MM.1S (cell line): ENCODE data around the gene CYP17A1.

ENCODE experiments used
- DNase-seq: peaks from one replicate; pipeline ENCODE4 v3.0.0-alpha.2; 2015
- H2AFZ ChIP-seq: fragments of 300-600 bp; sonication (generic); 2 replicates; pipeline ENCODE4 v1.6.0; 2016; ENCODE audit warnings: antibody characterized with exemption, low read length
- H3F3A ChIP-seq: fragments of 300-600 bp; sonication (generic); 2 replicates; pipeline ENCODE4 v1.6.1; 2016; ENCODE audit warnings: mild to moderate bottlenecking, antibody characterized with exemption, low read length, moderate library complexity, mixed read lengths; ENCODE audit not compliant: insufficient read depth
- H3K27ac ChIP-seq: fragments of 300-600 bp; sonication (generic); 2 replicates; pipeline ENCODE4 v1.5.1; 2016; ENCODE audit warnings: mild to moderate bottlenecking, low read length
- H3K27me3 ChIP-seq: fragments of 300-600 bp; sonication (generic); replicated peaks from 2 replicates; pipeline ENCODE4 v1.6.0; 2016; ENCODE audit warnings: low read length; ENCODE audit not compliant: insufficient read depth
- H3K36me3 ChIP-seq: fragments of 300-600 bp; sonication (generic); replicated peaks from 2 replicates; pipeline ENCODE4 v1.6.1; 2016; ENCODE audit warnings: mild to moderate bottlenecking, low read length, mixed read lengths; ENCODE audit not compliant: insufficient read depth
- H3K4me1 ChIP-seq: fragments of 300-600 bp; sonication (generic); 2 replicates; pipeline ENCODE4 v1.6.1; 2016; ENCODE audit warnings: low read length, mixed read lengths
- H3K4me2 ChIP-seq: fragments of 300-600 bp; sonication (generic); 2 replicates; pipeline ENCODE4 v1.6.0; 2016; ENCODE audit warnings: low read depth, low read length
- H3K4me3 ChIP-seq: fragments of 300-600 bp; sonication (generic); 2 replicates; pipeline ENCODE4 v1.5.1; 2016; ENCODE audit warnings: low read length, mixed read lengths
- H3K79me2 ChIP-seq: fragments of 300-600 bp; sonication (generic); 2 replicates; pipeline ENCODE4 v1.6.1; 2016; ENCODE audit warnings: mixed run types, low read length, mixed read lengths
- H3K9ac ChIP-seq: fragments of 300-600 bp; sonication (generic); 2 replicates; pipeline ENCODE4 v1.6.1; 2016; ENCODE audit warnings: low read length, mixed read lengths
- H3K9me2 ChIP-seq: fragments of 300-600 bp; sonication (generic); replicated peaks from 2 replicates; pipeline ENCODE4 v1.6.1; 2016; ENCODE audit warnings: mild to moderate bottlenecking, low read length, mixed read lengths; ENCODE audit not compliant: insufficient read depth
- H3K9me3 ChIP-seq: fragments of 300-600 bp; sonication (generic); replicated peaks from 2 replicates; pipeline ENCODE4 v1.6.1; 2016; ENCODE audit warnings: mild to moderate bottlenecking, low read length, mixed read lengths; ENCODE audit not compliant: insufficient read depth
- H4K20me1 ChIP-seq: fragments of 300-600 bp; sonication (generic); 2 replicates; pipeline ENCODE4 v1.6.1; 2016; ENCODE audit warnings: mild to moderate bottlenecking, low read length, moderate library complexity, mixed read lengths; ENCODE audit not compliant: insufficient read depth
- EZH2 ChIP-seq: fragments of 300-600 bp; sonication (generic); optimal IDR thresholded peaks from 2 replicates; pipeline ENCODE3; 2017; ENCODE audit warnings: low read depth, mild to moderate bottlenecking, antibody characterized with exemption, low read length, mixed read lengths
- EZH2phosphoT487 ChIP-seq: fragments of 300-600 bp; sonication (generic); IDR thresholded peaks from 2 replicates; pipeline ENCODE4 v1.6.1; 2018; ENCODE audit warnings: antibody characterized with exemption, low read length
- TF ChIP-seq, protein P1 (sequence below): fragments of 300-600 bp; sonication (generic); IDR thresholded peaks from 2 replicates; pipeline ENCODE4 v1.5.1; 2016; ENCODE audit warnings: antibody characterized with exemption, low read length, mixed read lengths

Gene CYP17A1

DNA sequence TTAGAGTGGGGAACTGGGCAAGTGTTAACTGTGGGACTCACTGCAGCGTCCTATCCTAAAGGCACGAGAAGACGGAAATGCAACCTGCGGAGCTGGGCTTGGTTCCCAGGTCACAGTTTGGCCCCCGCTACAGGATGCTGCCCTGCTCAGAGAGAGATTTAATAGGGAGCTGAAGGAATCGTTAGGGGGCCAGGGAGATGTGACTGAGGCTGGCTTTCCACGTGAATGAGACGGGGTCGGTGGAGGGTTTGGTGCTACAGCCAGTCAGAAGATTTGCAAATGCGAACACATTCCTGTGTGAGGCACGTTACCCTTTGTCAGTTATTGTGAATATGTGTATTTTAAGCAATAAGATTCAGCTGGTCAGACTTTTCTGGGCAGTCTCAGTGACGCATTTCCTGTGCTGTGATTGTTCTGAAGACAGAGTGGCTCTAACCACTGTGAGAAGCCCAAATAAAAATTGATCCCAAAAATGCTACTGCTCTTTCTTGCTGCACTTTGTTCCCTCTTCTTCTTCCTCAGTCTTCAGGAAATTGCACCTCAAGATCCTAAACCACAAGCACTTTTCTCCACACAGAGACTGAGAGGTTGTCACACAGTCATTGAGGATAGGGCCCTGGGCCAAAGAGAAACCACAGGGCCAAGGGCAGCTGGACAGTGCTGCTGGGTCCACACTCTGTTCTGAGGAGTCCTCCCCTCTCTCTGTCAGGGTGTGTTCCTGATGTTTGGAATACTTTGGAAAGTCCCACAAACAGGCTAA is 21.2 kb downstream of the CYP17A1 start:
- no peak overlapping the region for H2AFZ ChIP-seq
- no peak overlapping the region for H3K4me2 ChIP-seq
- H3K79me2 ChIP-seq, result no peaks in the 10 kb centered on the region
- no peaks in the 10 kb centered on the region for H3K9me3 ChIP-seq
- no peaks in the 10 kb centered on the region for H4K20me1 ChIP-seq
- no peaks in the 10 kb centered on the region for H3K36me3 ChIP-seq
- TF ChIP-seq EZH2phosphoT487, result no peak
- TF ChIP-seq EZH2, result no peak
- TF ChIP-seq, protein P1, sequence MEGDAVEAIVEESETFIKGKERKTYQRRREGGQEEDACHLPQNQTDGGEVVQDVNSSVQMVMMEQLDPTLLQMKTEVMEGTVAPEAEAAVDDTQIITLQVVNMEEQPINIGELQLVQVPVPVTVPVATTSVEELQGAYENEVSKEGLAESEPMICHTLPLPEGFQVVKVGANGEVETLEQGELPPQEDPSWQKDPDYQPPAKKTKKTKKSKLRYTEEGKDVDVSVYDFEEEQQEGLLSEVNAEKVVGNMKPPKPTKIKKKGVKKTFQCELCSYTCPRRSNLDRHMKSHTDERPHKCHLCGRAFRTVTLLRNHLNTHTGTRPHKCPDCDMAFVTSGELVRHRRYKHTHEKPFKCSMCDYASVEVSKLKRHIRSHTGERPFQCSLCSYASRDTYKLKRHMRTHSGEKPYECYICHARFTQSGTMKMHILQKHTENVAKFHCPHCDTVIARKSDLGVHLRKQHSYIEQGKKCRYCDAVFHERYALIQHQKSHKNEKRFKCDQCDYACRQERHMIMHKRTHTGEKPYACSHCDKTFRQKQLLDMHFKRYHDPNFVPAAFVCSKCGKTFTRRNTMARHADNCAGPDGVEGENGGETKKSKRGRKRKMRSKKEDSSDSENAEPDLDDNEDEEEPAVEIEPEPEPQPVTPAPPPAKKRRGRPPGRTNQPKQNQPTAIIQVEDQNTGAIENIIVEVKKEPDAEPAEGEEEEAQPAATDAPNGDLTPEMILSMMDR, result no peak
- H3K4me1 ChIP-seq, result no peaks in the 10 kb centered on the region
- DNase-seq, result no peak
- no peaks in the 10 kb centered on the region for H3K27me3 ChIP-seq
- no peak overlapping the region for H3K9ac ChIP-seq
- H3K4me3 ChIP-seq, result no peak overlapping the region
- no peaks in the 10 kb centered on the region for H3F3A ChIP-seq
- no peak overlapping the region for H3K27ac ChIP-seq
- H3K9me2 ChIP-seq, result no peaks in the 10 kb centered on the region

DNA sequence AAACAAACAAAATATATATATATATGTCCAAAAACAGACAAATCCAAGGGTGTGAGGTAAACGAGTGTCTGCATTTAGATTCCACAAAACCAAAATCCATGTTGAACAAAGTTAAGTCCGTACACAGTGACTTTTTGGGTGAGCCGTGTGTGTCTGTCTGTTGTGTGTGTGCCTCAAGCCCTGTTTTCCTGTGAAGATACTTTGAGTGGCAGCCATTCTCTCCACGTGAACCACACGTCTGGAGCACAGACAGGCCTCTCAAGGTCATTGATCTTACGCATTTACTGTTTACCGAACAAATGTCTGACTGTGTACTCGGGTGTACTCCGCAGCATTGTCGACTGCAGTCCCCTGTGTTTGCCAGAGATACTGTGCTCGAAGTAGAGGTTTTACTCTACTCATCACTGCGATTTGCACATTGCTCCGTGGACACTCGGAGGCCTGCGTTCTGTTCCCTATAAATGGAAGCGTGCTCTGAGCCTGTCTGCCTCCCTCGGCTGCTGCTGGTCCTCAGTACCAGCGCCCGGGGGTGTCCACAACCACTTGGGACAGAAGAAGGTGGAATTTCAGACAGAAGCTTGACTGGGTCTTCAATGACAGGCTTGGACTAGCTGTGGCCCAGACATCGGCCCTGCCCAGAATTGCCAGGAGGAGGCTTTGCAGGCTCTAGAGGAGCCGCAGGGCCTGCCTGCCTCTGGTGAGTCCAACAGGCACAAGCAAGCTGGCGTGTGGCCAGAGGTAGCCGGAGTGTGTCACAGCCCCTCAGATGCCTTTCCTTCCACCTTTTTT is 22.1 kb downstream of the CYP17A1 start:
- no peak overlapping the region for H3K9ac ChIP-seq
- TF ChIP-seq EZH2phosphoT487 (no peak), EZH2 (no peak)
- TF ChIP-seq, protein P1, result no peak

DNA sequence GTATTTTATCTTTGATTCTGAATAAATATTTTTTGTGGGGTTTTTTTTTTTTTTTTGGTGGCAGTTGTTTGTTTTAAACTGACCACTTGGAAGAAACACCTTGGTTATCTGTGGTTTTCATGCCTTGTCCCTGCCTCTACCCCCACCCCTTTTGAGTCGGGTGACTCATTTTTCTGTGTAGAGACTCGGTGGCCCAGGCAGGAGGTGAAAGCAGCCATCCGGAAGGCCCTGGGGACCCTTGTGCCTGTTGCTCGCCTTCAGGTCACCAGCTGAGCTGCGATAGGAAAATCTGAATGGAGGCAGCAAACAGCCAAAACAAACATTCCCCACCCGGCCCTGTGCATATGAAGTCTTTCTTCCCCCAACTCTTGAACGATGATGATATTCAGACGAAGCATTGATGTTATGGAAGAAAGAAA is 22.8 kb downstream of the CYP17A1 start:
- TF ChIP-seq, protein P1, result no peak
- no peak for TF ChIP-seq EZH2phosphoT487
- TF ChIP-seq EZH2, result no peak
- Histone ChIP-seq H3K4me3 (no peak overlapping the region), H3K36me3 (no peaks in the 10 kb centered on the region), H3K4me2 (no peak overlapping the region), H3K4me1 (no peaks in the 10 kb centered on the region), H2AFZ (no peak overlapping the region), H3K79me2 (no peaks in the 10 kb centered on the region), H3F3A (no peaks in the 10 kb centered on the region), H3K9ac (no peak overlapping the region), H3K27ac (no peak overlapping the region), H4K20me1 (no peaks in the 10 kb centered on the region), H3K27me3 (no peaks in the 10 kb centered on the region), H3K9me2 (no peaks in the 10 kb centered on the region), H3K9me3 (no peaks in the 10 kb centered on the region)
- DNase-seq, result no peak

More for the DNA sequence above, 22.1 kb downstream of the CYP17A1 start:
- Histone ChIP-seq H3K36me3 (no peaks in the 10 kb centered on the region), H3F3A (no peaks in the 10 kb centered on the region), H3K79me2 (no peaks in the 10 kb centered on the region), H3K4me3 (no peak overlapping the region), H3K9me2 (no peaks in the 10 kb centered on the region), H2AFZ (no peak overlapping the region), H3K4me1 (no peaks in the 10 kb centered on the region), H4K20me1 (no peaks in the 10 kb centered on the region), H3K27me3 (no peaks in the 10 kb centered on the region), H3K4me2 (no peak overlapping the region), H3K9me3 (no peaks in the 10 kb centered on the region), H3K27ac (no peak overlapping the region)
- no peak for DNase-seq
